MM.1S (cell line): Measurements from ENCODE around the gene ACOX3.

ENCODE experiments used
- DNase-seq: peaks from one replicate; pipeline ENCODE4 v3.0.0-alpha.2; 2015
- H2AFZ ChIP-seq: fragments of 300-600 bp; sonication (generic); 2 replicates; pipeline ENCODE4 v1.6.0; 2016; ENCODE audit warnings: antibody characterized with exemption, low read length
- H3F3A ChIP-seq: fragments of 300-600 bp; sonication (generic); 2 replicates; pipeline ENCODE4 v1.6.1; 2016; ENCODE audit warnings: mild to moderate bottlenecking, antibody characterized with exemption, low read length, moderate library complexity, mixed read lengths; ENCODE audit not compliant: insufficient read depth
- H3K27ac ChIP-seq: fragments of 300-600 bp; sonication (generic); 2 replicates; pipeline ENCODE4 v1.5.1; 2016; ENCODE audit warnings: mild to moderate bottlenecking, low read length
- H3K27me3 ChIP-seq: fragments of 300-600 bp; sonication (generic); replicated peaks from 2 replicates; pipeline ENCODE4 v1.6.0; 2016; ENCODE audit warnings: low read length; ENCODE audit not compliant: insufficient read depth
- H3K36me3 ChIP-seq: fragments of 300-600 bp; sonication (generic); replicated peaks from 2 replicates; pipeline ENCODE4 v1.6.1; 2016; ENCODE audit warnings: mild to moderate bottlenecking, low read length, mixed read lengths; ENCODE audit not compliant: insufficient read depth
- H3K4me1 ChIP-seq: fragments of 300-600 bp; sonication (generic); 2 replicates; pipeline ENCODE4 v1.6.1; 2016; ENCODE audit warnings: low read length, mixed read lengths
- H3K4me2 ChIP-seq: fragments of 300-600 bp; sonication (generic); 2 replicates; pipeline ENCODE4 v1.6.0; 2016; ENCODE audit warnings: low read depth, low read length
- H3K4me3 ChIP-seq: fragments of 300-600 bp; sonication (generic); 2 replicates; pipeline ENCODE4 v1.5.1; 2016; ENCODE audit warnings: low read length, mixed read lengths
- H3K79me2 ChIP-seq: fragments of 300-600 bp; sonication (generic); 2 replicates; pipeline ENCODE4 v1.6.1; 2016; ENCODE audit warnings: mixed run types, low read length, mixed read lengths
- H3K9ac ChIP-seq: fragments of 300-600 bp; sonication (generic); 2 replicates; pipeline ENCODE4 v1.6.1; 2016; ENCODE audit warnings: low read length, mixed read lengths
- H3K9me2 ChIP-seq: fragments of 300-600 bp; sonication (generic); replicated peaks from 2 replicates; pipeline ENCODE4 v1.6.1; 2016; ENCODE audit warnings: mild to moderate bottlenecking, low read length, mixed read lengths; ENCODE audit not compliant: insufficient read depth
- H3K9me3 ChIP-seq: fragments of 300-600 bp; sonication (generic); replicated peaks from 2 replicates; pipeline ENCODE4 v1.6.1; 2016; ENCODE audit warnings: mild to moderate bottlenecking, low read length, mixed read lengths; ENCODE audit not compliant: insufficient read depth
- H4K20me1 ChIP-seq: fragments of 300-600 bp; sonication (generic); 2 replicates; pipeline ENCODE4 v1.6.1; 2016; ENCODE audit warnings: mild to moderate bottlenecking, low read length, moderate library complexity, mixed read lengths; ENCODE audit not compliant: insufficient read depth
- CTCF ChIP-seq: fragments of 300-600 bp; sonication (generic); IDR thresholded peaks from 2 replicates; pipeline ENCODE4 v1.5.1; 2016; ENCODE audit warnings: antibody characterized with exemption, low read length, mixed read lengths
- EZH2 ChIP-seq: fragments of 300-600 bp; sonication (generic); optimal IDR thresholded peaks from 2 replicates; pipeline ENCODE3; 2017; ENCODE audit warnings: low read depth, mild to moderate bottlenecking, antibody characterized with exemption, low read length, mixed read lengths
- EZH2phosphoT487 ChIP-seq: fragments of 300-600 bp; sonication (generic); IDR thresholded peaks from 2 replicates; pipeline ENCODE4 v1.6.1; 2018; ENCODE audit warnings: antibody characterized with exemption, low read length

The ACOX3 gene

GRCh38 chr4:8353912-8354453 is 86.5 kb downstream of the ACOX3 start:
- Histone ChIP-seq H3K79me2 (no peaks in the 10 kb centered on the region), H3K9me2 (no peaks in the 10 kb centered on the region), H3K27ac (no peak overlapping the region), H3K36me3 (no peaks in the 10 kb centered on the region), H3K4me1 (no peaks in the 10 kb centered on the region), H3K4me3 (no peak overlapping the region), H2AFZ (no peak overlapping the region), H3K9ac (no peak overlapping the region), H3F3A (no peaks in the 10 kb centered on the region), H4K20me1 (no peaks in the 10 kb centered on the region), H3K9me3 (no peaks in the 10 kb centered on the region), H3K4me2 (no peak overlapping the region), H3K27me3 (peaks cover 98% of the 10 kb centered on the region)
- TF ChIP-seq CTCF, result no peak
- TF ChIP-seq EZH2, result no peak
- no peak for TF ChIP-seq EZH2phosphoT487
- DNase-seq, result no peak

- Histone ChIP-seq H2AFZ (no peak overlapping the region), H3K79me2 (no peaks in the 10 kb centered on the region), H4K20me1 (no peaks in the 10 kb centered on the region), H3K9me2 (no peaks in the 10 kb centered on the region), H3K9me3 (no peaks in the 10 kb centered on the region), H3K4me3 (no peak overlapping the region), H3K9ac (no peak overlapping the region), H3K27me3 (peaks cover 95% of the 10 kb centered on the region), H3K27ac (no peak overlapping the region), H3K4me2 (no peak overlapping the region), H3K36me3 (no peaks in the 10 kb centered on the region), H3F3A (no peaks in the 10 kb centered on the region), H3K4me1 (no peaks in the 10 kb centered on the region)
- no peak for DNase-seq
- TF ChIP-seq CTCF, result no peak
- no peak for TF ChIP-seq EZH2
- no peak for TF ChIP-seq EZH2phosphoT487
These were observed 87.3 kb downstream of the ACOX3 start for GRCh38 chr4:8353158-8353669.

DNA sequence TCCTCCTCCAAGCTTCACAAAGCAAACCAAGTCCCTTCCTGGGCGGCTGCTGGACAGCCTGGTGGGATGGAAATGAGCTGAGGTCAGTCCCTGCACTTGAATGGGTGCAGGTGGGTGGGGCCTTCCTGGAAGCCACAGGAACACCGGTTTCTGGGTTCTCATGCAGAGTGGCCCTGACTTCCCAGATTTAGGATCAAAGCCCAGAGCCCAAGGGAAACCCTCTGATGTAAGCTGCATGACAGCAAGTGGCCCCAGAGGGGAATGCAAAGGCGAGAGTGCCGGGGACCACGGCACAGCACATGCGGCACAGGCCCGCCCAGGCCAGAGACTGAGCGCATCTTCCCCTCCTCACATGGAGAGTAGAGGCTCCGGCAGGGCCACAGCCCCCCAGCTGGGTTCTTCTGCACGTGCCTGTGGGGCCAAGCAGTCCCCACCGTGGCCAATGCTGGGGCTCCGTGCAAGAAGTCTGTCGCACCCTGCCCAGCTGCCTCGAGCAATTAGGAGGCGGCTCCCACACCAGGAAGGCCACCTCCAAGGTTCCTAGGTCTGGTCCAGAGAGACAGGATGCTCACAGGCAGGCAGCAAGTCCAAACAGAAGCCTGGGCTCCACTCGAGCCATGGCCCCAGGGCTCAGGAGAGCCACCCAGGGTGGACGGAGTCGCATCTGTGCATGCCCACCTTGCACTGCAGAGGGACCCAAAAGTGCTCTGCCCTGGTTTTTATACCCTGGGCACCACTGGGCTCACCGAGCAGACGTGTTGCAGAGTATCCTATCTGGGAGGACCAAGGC is 88.0 kb downstream of the ACOX3 start:
- Histone ChIP-seq H3F3A (no peaks in the 10 kb centered on the region), H4K20me1 (no peaks in the 10 kb centered on the region), H3K9me2 (no peaks in the 10 kb centered on the region), H3K27me3 (peaks cover 95% of the 10 kb centered on the region), H3K27ac (no peak overlapping the region), H3K4me3 (no peak overlapping the region), H3K36me3 (no peaks in the 10 kb centered on the region), H2AFZ (no peak overlapping the region), H3K9me3 (no peaks in the 10 kb centered on the region), H3K4me1 (no peaks in the 10 kb centered on the region), H3K4me2 (no peak overlapping the region), H3K79me2 (no peaks in the 10 kb centered on the region), H3K9ac (no peak overlapping the region)
- DNase-seq, result no peak
- no peak for TF ChIP-seq EZH2phosphoT487
- no peak for TF ChIP-seq EZH2
- TF ChIP-seq CTCF, result no peak
